Measurements from ENCODE around the gene NADK2.

The NADK2 gene

GRCh38 chr5:36162810-36163486, 78.8 kb downstream of the NADK2 start:
- no peak for DNase-seq (ENCODE audit: low spot score)

GRCh38 chr5:36161361-36161760, 80.4 kb downstream of the NADK2 start:
- no peak for DNase-seq (ENCODE audit: low spot score)

- no peak for DNase-seq (ENCODE audit: low spot score)
These were observed 81.1 kb downstream of the NADK2 start for GRCh38 chr5:36160617-36161016.

GRCh38 chr5:36158144-36158543, 83.6 kb downstream of the NADK2 start:
- no peak for DNase-seq (ENCODE audit: low spot score)

GRCh38 chr5:36156619-36157018, 85.1 kb downstream of the NADK2 start:
- peak; percentile 37 for DNase-seq (ENCODE audit: low spot score)

GRCh38 chr5:36156121-36156601, 85.6 kb downstream of the NADK2 start:
- peak; percentile 8 for DNase-seq (ENCODE audit: low spot score)

GRCh38 chr5:36155291-36155690, 86.4 kb downstream of the NADK2 start:
- no peak for DNase-seq (ENCODE audit: low spot score)

- no peak for DNase-seq (ENCODE audit: low spot score)
These were observed 88.0 kb downstream of the NADK2 start for GRCh38 chr5:36153726-36154125.

GRCh38 chr5:36153298-36153677, 88.4 kb downstream of the NADK2 start:
- no peak for DNase-seq (ENCODE audit: low spot score)

GRCh38 chr5:36152324-36153297, 89.1 kb downstream of the NADK2 start:
- peak; percentile 29 for DNase-seq (ENCODE audit: low spot score)

GRCh38 chr5:36151434-36152323, 90.0 kb downstream of the NADK2 start, which contains the start of the genes LMBRD2 and SKP2:
TSS of gene LMBRD2 (minus strand) at chr5:36151887. CDS start at chr5:36143349, 8,538 bp downstream.
TSS of gene SKP2 (plus strand) at chr5:36152111. CDS start at chr5:36152263, 152 bp downstream.
- peak; percentile 93 for DNase-seq (ENCODE audit: low spot score)

- DNase-seq (ENCODE audit: low spot score) = peak; percentile 42
These were observed 90.9 kb downstream of the NADK2 start for GRCh38 chr5:36150676-36151433.

- no peak for DNase-seq (ENCODE audit: low spot score)
These were observed 94.0 kb downstream of the NADK2 start for GRCh38 chr5:36147681-36148080.

- no peak for DNase-seq (ENCODE audit: low spot score)
These were observed 95.3 kb downstream of the NADK2 start for GRCh38 chr5:36146390-36146789.

- no peak for DNase-seq (ENCODE audit: low spot score)
These were observed 96.4 kb downstream of the NADK2 start for GRCh38 chr5:36145311-36145710.

Data from hepatic stellate cell (primary cell).